AG04449 (cell line): ENCODE data around the gene SHB.

Experiments
- CTCF ChIA-PET: fragments of 350-600 bp; formaldehyde crosslinking; extraction: SDS; loops from one replicate; lab custom pipeline; 2021; ENCODE audit warnings: antibody characterized with exemption; lab: Yijun Ruan, JAX
- POLR2A ChIA-PET: fragments of 400-600, 350-600 bp; formaldehyde crosslinking; extraction: SDS; loops from one replicate; lab custom pipeline; 2020; ENCODE audit warnings: antibody characterized with exemption, inconsistent platforms; lab: Yijun Ruan, JAX
- DNase-seq: peaks from one replicate; pipeline ENCODE4 v3.0.0-alpha.2; 2010; ENCODE audit warnings: low read depth, low spot score
- H3K4me3 ChIP-seq: 2 replicates; pipeline ENCODE4 v1.5.1; 2011; ENCODE audit warnings: low read depth, mild to moderate bottlenecking, control low read depth, low read length
- CTCF ChIP-seq: IDR thresholded peaks from one replicate; pipeline ENCODE4 v1.5.1; 2011; ENCODE audit warnings: mild to moderate bottlenecking, moderate library complexity, low read length, control low read depth, inconsistent platforms; ENCODE audit not compliant: insufficient read depth; ENCODE audit errors: missing control alignments

SHB gene

GRCh38 chr9:37924538-37924937 lies 144.5 kb downstream of the SHB start:
- CTCF ChIA-PET: interaction anchor here (1.4 to 5.5 kb wide), 4 partner anchors 7 to 20 kb away, joined by 3 to 44 read pairs (median 6); no protein-coding TSS in a partner anchor

GRCh38 chr9:37923796-37924427 lies 145.1 kb downstream of the SHB start:
- CTCF ChIA-PET: interaction anchor here (0.6 to 5.5 kb wide), 3 partner anchors 11 to 164 kb away, joined by 3 to 44 read pairs (median 4); no protein-coding TSS in a partner anchor
- TF ChIP-seq CTCF: no peak
- no peak for DNase-seq
- no peak overlapping the region for H3K4me3 ChIP-seq
- POLR2A ChIA-PET: no interaction called here

More at GRCh38 chr9:37924538-37924937, 144.5 kb downstream of the SHB start:
- no peak for TF ChIP-seq CTCF
- no peak overlapping the region for H3K4me3 ChIP-seq
- POLR2A ChIA-PET: no interaction called here
- no peak for DNase-seq

- POLR2A ChIA-PET: no interaction called here
- no peak for DNase-seq
- no peak overlapping the region for H3K4me3 ChIP-seq
- TF ChIP-seq CTCF: no peak
- CTCF ChIA-PET: interaction anchor here (0.6 to 5.5 kb wide), 2 partner anchors 11 to 165 kb away, joined by 3 to 44 read pairs; no protein-coding TSS in a partner anchor
Measured at GRCh38 chr9:37923118-37923795, 145.8 kb downstream of the SHB start.

GRCh38 chr9:37922363-37923117 lies 146.5 kb downstream of the SHB start:
- CTCF ChIA-PET: interaction anchor here (1.5 to 5.5 kb wide), 3 partner anchors 10 to 142 kb away, joined by 4 to 44 read pairs (median 4); no protein-coding TSS in a partner anchor
- no peak for DNase-seq
- H3K4me3 ChIP-seq: no peak overlapping the region
- TF ChIP-seq CTCF: no peak
- POLR2A ChIA-PET: interaction anchor here (0.7 kb wide), 1 partner anchor 11 kb away, joined by 3 read pairs; no protein-coding TSS in a partner anchor

GRCh38 chr9:37921546-37922300 lies 147.3 kb downstream of the SHB start:
- no peak overlapping the region for H3K4me3 ChIP-seq
- CTCF ChIA-PET: interaction anchor here (1.1 to 1.9 kb wide), 8 partner anchors 10 to 342 kb away, joined by 3 to 5 read pairs (median 4); no protein-coding TSS in a partner anchor
- POLR2A ChIA-PET: interaction anchor here (0.7 to 0.8 kb wide), 2 partner anchors 10 to 12 kb away, joined by 3 read pairs; no protein-coding TSS in a partner anchor
- no peak for TF ChIP-seq CTCF
- DNase-seq: no peak
